ENCODE data around the gene TRIOBP. TPM values are rescaled to one million over a fixed set of nuclear protein-coding genes. Genes with fewer than 3 reads are reported as not detected.
A peak's percentile ranks its signal among the peaks of the same experiment; 100 is the strongest.

TRIOBP gene
- total and polyA plus RNA-seq, 2 of the 13 experiments (the other 11 are each of a cell fraction or from before 2014, with no cell fraction given), result 6.1 to 15.4 TPM

- TF ChIP-seq SRSF9 (IDR thresholded peaks at IDR 0.05; ENCODE audit: borderline replicate concordance, insufficient read depth, low read depth, low read length, poor library complexity, severe bottlenecking) (no peak), ZNF138 (CRISPR knock-in tag; IDR thresholded peaks at IDR 0.05; ENCODE audit: low read depth) (no peak), BCL6 (CRISPR knock-in tag; IDR thresholded peaks at IDR 0.05) (0 out of 2 replicates have a peak, but pooled peaks have one; percentile 26), HDAC1 (CRISPR knock-in tag; IDR thresholded peaks at IDR 0.05) (0 out of 2 replicates have a peak, but pooled peaks have one; percentile 57), ARID5B (CRISPR knock-in tag; IDR thresholded peaks at IDR 0.05) (peak; percentile 63), ZFP1 (CRISPR knock-in tag; IDR thresholded peaks at IDR 0.05) (no peak), ASH2L (IDR thresholded peaks at IDR 0.05; ENCODE audit: insufficient read length, low read depth, low read length) (peak; percentile 57), TBP (CRISPR knock-in tag; IDR thresholded peaks at IDR 0.05) (no peak), PRDM10 (CRISPR knock-in tag; IDR thresholded peaks at IDR 0.05; ENCODE audit: low read depth) (peak; percentile 96), NFKBIZ (CRISPR knock-in tag; IDR thresholded peaks at IDR 0.05) (no peak), EP300 (IDR thresholded peaks at IDR 0.05; ENCODE audit: low read depth in 2 of 2, low read length in 2 of 2) (peak in 1 of 2 experiments; percentile 48; a peak in 2 of 4 replicates), EP300 (CRISPR knock-in tag; IDR thresholded peaks at IDR 0.05; ENCODE audit: borderline replicate concordance) (peak; percentile 45; the same call in 1 of the 2 replicates), CCDC6 (CRISPR knock-in tag; IDR thresholded peaks at IDR 0.05) (peak; percentile 21; the same call in 1 of the 2 replicates), NR2F2 (IDR thresholded peaks at IDR 0.05; ENCODE audit: borderline replicate concordance, low read depth) (peak; percentile 92), MYPOP (CRISPR knock-in tag; IDR thresholded peaks at IDR 0.05) (peak; percentile 9; the same call in 1 of the 2 replicates), HNF4G (IDR thresholded peaks at IDR 0.05; ENCODE audit: borderline replicate concordance, low read depth, low read length) (peak; percentile 81), HNF4G (CRISPR knock-in tag; IDR thresholded peaks at IDR 0.05; ENCODE audit: borderline replicate concordance, low read depth) (no peak), ZNF557 (CRISPR knock-in tag; IDR thresholded peaks at IDR 0.05) (no peak), FOXP4 (CRISPR knock-in tag; IDR thresholded peaks at IDR 0.05) (peak; percentile 61), ISL2 (CRISPR knock-in tag; IDR thresholded peaks at IDR 0.05) (peak; percentile 4; the same call in 1 of the 2 replicates)
Measured at GRCh38 chr22:37803195-37803638, 106.4 kb downstream of the TRIOBP start (continued).
